WI38 (cell line): ENCODE results near the gene KCNQ4.

Experiments
- H3K4me3 ChIP-seq: 2 replicates; pipeline ENCODE4 v1.5.1; 2011; ENCODE audit warnings: low read depth, mild to moderate bottlenecking, control low read depth, low read length
- CTCF ChIP-seq: IDR thresholded peaks from 2 replicates; pipeline ENCODE4 v1.5.1; 2012; ENCODE audit warnings: low read depth, mild to moderate bottlenecking, control low read depth, low read length

Gene KCNQ4

DNA sequence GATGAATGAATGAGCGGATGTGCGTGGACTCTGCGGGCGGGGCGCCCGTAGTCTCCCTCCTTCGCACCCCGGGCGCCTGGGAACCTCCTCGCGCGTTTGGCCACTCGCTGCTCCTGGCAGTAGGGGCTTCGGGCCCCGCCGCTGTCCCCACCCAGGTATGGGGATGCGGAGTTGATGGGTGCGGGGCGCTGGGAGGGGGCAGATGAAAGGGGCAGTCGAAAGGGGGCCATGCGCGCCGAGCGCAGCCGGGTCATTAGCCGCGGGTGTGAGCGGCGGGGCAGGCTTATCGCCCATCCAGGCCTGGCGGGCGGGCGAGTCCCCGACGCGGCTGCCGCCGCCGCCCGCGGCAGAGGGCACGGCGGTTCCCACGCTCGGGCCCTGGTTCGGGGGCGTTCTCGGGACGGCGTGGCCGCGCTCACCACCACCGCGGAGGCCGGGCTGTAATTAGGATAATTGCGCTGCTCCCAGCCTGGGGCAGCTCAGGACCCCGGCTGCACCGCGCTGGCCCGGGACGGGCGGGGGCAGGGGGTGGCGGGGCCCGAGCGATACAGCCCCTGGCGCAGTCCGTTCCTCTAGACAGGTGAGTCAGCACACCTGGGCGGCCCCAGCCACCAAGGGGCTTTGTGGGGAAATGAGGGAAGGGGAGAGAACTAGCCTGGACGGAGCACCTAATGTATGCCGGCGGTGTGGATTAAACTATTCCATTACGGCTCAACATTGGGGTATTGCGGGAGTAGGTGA is 100.6 kb downstream of the KCNQ4 start:
- H3K4me3 ChIP-seq: no peak overlapping the region
- TF ChIP-seq CTCF: no peak

- no peak for TF ChIP-seq CTCF
- no peak overlapping the region for H3K4me3 ChIP-seq
These were observed 102.9 kb downstream of the KCNQ4 start for GRCh38 chr1:40886318-40887011.

- H3K4me3 ChIP-seq: no peak overlapping the region
- no peak for TF ChIP-seq CTCF
These were observed 103.4 kb downstream of the KCNQ4 start for GRCh38 chr1:40887012-40887378.

- TF ChIP-seq CTCF: no peak
- no peak overlapping the region for H3K4me3 ChIP-seq
These were observed 104.1 kb downstream of the KCNQ4 start for GRCh38 chr1:40887652-40888051.
